ENCODE data around the gene OR2T34.
"Not testable (repeated sequence)": the region's sequence is repeated elsewhere in the genome, so short reads cannot be mapped to it uniquely, and the experiment has no call there.

OR2T34 gene

DNA sequence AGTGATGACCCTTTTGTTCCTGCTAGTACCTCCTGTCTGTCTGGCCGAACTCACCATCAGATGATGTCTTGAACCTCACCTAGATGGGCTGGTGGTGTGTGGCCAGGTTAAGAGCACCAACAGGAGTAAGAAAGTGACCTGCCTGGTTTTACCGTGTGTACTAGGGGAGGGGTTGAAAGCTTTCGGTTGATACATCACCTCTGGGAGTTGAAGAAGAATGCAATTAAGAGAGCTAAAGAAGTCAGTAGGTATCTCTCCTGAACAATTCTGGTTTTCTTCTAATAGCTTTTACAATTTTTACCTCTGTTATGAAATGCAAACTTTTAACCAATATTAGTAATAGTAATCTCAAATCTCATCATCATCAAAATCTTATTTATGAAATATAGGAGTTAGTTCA lies 11.9 kb downstream of the OR2T34 start, which contains the start of gene OR2T29:
OR2T29 (minus strand) TSS at position 101 of the 400 bp plus-strand sequence. CDS start 3,281 bp downstream, outside the sequence.
- DNase-seq, result not testable (repeated sequence)

DNA sequence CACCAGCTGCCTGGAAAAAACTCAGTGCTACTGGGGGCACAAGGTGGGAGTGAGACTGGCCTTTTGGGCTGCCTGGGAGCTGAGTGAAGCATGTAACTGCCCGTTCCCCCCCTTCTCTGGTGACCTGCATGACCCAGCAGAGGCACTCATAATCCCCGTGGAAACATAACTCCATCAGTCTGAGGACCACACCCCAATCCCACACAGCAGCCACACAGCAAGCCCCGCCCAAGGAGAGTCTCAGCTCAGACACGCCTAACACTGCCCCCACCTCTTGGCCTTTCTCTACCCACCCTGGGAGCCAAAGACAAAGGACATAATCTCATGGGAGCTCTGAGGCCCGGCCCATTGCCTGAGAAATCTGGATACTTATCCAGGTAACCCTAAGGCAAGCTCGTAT lies 23.5 kb downstream of the OR2T34 start:
- not testable (repeated sequence) for DNase-seq

DNA sequence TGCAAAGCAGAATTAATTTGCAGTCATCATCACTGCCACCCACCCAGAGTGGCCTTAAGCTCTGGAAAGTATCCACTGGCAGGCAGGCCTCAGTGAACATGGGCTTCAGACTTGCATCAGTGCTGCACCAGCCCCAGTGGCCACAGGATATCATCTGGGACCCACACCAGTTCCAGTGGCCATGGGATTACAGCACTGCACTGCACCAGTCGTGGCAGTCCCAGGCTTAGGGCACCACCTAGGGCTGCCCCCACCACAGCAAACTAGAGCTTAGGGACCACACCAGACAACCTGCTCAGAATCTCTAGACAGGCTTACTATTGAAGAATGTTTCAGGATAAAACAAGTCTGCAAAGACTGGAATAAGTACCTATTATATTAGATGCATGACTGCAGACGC lies 27.2 kb downstream of the OR2T34 start:
- not testable (repeated sequence) for DNase-seq

DNA sequence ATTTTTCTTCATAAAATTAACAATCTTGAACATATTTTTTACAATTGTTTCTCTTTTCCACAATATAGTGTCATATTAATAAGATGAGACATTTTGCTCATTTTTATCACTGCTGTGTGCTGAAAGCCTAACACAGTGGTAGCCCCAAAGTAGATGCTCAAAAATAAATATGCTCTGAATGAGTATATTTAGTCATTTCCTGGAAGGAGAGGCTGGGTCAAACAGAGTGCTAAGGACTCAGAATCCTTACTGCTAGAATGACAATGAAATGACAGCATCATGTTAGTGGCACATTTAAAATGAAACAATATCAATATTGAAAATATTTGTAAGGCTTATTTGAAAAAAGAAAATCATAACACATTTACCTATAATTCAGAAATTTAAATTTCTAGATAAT lies 37.1 kb downstream of the OR2T34 start:
- DNase-seq, result not testable (repeated sequence)
